ENCODE results near the gene DIAPH1.

- TF ChIP-seq POLR2A (IDR thresholded peaks at IDR 0.05) (no peak), POLR2AphosphoS5 (IDR thresholded peaks at IDR 0.05; ENCODE audit: insufficient read depth in 1 of 2, low read depth in 1 of 2) (no peak)
Observed at GRCh38 chr5:141586246-141586645, 32.6 kb downstream of the DIAPH1 start.

Data from vagina (tissue), 2 donors.